GM19193 (cell line): ENCODE data around the gene POLR2B.

Experiments used
- POLR2A ChIP-seq: IDR thresholded peaks from 4 replicates; pipeline ENCODE4 v1.6.1; 2011; ENCODE audit not compliant: insufficient read depth, insufficient read length; ENCODE audit errors: extremely low read depth

POLR2B gene

GRCh38 chr4:56978750-56979303, at the start of gene POLR2B:
POLR2B (plus strand) TSS chr4:56978896; CDS start chr4:56978986, 90 bp downstream.
- TF ChIP-seq POLR2A, result peak; percentile 91

GRCh38 chr4:56930638-56931037, 48.1 kb upstream of the POLR2B start:
- TF ChIP-seq POLR2A, result no peak

- no peak for TF ChIP-seq POLR2A
Measured at GRCh38 chr4:56931924-56932323, 46.8 kb upstream of the POLR2B start.

- TF ChIP-seq POLR2A, result no peak
Measured at GRCh38 chr4:56937262-56937661, 41.4 kb upstream of the POLR2B start.

DNA sequence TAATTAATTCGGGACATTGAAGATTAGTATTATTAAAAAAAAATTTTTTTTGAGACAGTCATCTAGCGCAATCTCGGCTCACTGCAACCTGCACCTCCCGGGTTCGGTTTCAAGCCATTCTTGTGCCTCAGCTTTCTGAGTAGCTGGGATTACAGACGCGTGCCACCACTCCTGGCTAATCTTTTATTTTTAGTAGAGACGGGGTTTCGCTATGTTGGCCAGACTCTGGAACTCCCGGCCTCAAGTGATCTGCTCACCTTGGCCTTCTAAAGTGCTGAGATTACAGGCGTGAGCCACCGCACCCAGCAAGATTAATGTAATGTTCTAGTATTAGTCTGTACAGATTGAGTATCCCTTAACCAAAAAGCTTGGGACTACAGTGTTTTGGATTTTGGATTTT, 38.3 kb upstream of the POLR2B start:
- no peak for TF ChIP-seq POLR2A

DNA sequence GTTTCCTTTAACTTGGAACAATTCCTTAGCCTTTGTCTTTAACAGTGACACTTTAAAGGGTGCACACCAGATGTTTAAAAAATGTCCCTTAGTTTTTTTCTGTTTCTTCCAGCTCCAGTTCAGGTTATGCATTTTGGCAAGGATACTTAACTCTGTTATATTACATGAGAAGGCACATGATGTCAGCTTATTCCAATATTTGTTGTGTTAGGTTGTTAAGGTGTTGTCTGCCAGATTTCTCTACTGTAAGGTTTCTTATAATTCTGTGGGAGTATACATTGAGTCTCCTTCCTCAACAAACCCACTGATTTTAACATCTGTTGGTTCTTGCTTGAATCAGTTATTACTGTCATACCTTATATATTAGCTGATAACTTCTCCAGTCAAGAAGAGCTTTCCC, 37.7 kb upstream of the POLR2B start:
- no peak for TF ChIP-seq POLR2A

- TF ChIP-seq POLR2A, result no peak
Measured at GRCh38 chr4:56941403-56941802, 37.3 kb upstream of the POLR2B start.

GRCh38 chr4:56953680-56954520, 24.8 kb upstream of the POLR2B start:
- TF ChIP-seq POLR2A, result no peak

DNA sequence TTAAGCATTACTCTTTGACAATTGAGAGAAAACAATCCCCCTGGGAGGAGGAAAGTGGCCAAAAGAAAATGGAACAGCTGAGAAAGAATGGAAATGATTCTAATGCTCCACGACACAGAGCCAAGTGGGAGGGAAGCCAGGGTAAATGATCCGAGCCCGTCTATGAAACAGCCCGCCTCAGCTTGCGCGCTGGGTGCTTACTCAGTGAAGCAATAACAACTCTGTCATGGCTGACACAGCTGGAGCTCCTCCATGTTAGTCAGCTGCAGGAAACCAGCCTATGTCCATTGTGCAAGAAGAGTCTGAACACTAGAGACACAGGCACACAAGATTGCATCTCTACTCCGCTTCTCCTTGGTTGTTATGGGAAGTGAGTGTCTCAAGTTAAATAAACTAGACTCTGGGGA, 20.6 kb upstream of the POLR2B start:
- no peak for TF ChIP-seq POLR2A

- no peak for TF ChIP-seq POLR2A
Measured at GRCh38 chr4:56959100-56959499, 19.6 kb upstream of the POLR2B start.

DNA sequence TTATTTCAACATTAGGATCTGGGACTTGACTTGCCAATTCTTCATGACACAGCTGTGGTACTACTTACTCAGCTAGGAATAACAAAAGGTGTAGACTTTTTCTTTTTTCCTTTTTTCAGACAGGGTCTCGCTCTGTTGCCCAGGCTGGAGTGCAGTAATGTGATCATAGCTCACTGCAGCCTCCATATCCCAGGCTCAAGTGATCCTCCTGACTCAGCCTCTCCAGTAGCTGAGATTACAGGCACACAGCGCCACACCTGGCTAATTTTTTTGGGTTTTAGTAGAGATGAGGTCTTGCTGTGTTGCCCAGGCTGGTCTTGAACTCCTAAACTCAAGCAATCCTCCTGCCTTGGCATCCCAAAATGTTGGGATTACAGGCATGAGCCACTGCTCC, 17.6 kb upstream of the POLR2B start:
- no peak for TF ChIP-seq POLR2A

- no peak for TF ChIP-seq POLR2A
Measured at GRCh38 chr4:56971383-56971782, 7.3 kb upstream of the POLR2B start.

DNA sequence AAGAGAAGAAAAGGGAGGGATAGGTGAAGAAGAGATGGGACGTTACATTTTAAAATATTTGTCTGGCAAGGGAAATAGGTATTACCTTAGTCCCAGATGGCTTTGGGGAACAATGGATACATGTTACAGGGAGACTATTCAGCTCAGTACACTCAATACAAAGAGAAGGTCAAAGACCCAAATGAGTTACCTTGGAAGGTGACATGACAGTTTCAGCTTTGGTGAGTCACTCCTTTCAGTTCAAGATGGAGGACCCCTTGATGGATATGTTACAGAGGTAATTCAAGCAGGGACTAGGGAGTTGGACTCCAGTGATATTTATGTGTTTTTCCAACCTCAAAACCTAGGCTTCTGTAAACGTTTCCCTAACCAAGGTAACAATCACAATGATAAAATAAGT, 6.3 kb upstream of the POLR2B start:
- no peak for TF ChIP-seq POLR2A

- no peak for TF ChIP-seq POLR2A
Measured at GRCh38 chr4:56972809-56973208, 5.9 kb upstream of the POLR2B start.

GRCh38 chr4:56973336-56973735, 5.4 kb upstream of the POLR2B start:
- TF ChIP-seq POLR2A, result no peak

GRCh38 chr4:56976283-56976836, 2.3 kb upstream of the POLR2B start:
- TF ChIP-seq POLR2A, result no peak

DNA sequence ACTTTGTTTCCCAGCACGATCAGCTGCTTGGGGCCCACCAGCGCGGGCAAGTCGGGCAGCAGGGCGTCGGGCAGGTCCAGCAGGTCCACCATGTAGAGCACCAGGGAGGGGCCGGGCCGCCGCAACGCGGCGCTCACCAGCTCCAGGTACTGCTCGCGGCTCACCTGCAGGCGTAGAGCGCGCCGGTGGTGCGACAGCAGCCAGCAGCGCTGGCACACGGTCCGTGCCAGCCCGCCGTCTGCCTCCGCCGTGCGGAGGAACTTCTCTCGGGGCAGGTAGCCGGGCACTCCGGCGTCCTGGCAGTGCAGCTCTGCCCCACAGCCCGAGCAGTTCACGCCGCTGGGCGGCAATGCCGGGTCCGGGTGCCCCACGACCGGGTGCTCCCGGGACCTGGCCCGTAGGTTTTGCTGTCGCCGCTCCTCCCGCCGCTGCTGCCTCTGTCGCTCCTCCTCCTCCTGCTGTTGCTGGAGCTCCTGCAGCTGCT, 1.8 kb upstream of the POLR2B start:
- TF ChIP-seq POLR2A, result no peak
